ENCODE results near the gene CELSR2. TPM values are rescaled to one million over a fixed set of nuclear protein-coding genes. Genes with fewer than 3 reads are reported as not detected.
A peak's percentile ranks its signal among the peaks of the same experiment; 100 is the strongest.
"Not testable (repeated sequence)": the region's sequence is repeated elsewhere in the genome, so short reads cannot be mapped to it uniquely, and the experiment has no call there.

The CELSR2 gene
- total RNA-seq, 1 donor from 2014 or later: 38.7 TPM

DNA sequence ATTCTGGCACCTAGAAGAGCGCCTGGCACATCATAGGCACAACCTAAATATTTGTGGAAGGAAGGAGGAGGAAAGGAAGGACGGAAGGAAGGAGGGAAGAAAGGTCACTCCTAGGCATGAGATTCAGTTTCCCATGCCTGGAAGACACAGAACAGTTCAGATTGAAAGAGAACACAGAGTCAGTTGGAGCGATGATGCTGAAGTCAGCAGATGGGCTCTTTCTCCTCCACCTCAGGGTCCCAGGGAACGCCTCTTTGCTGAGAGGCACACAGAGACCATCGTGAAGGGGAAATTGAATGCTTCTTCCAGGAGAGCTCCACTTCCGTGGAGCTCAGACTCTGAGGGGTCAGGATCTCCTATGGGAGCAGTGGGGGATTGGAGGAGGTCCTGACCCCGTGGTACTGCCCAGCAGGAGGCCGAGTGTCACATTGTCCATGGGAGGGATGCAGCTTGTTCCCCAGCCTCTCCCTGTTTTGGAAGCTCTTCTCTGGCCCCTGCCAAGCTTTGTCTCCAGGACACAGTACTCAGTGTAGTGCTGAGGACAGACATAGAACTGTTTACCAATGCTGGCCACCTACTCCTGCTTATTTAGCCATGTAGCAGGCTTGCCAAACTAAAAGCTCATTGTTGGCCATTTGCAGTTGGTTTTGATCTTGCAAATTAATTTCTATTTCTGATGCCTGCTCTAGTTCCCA, 55.0 kb downstream of the CELSR2 start:
- Mint-ChIP-seq H3K4me1 (ENCODE audit: low read depth) (peaks cover 17% of the 10 kb centered on the region), H3K27ac (no peak overlapping the region), H3K4me3 (ENCODE audit: low read depth) (no peak overlapping the region), H3K27me3 (peaks cover 4% of the 10 kb centered on the region), H3K36me3 (ENCODE audit: insufficient read depth) (no peaks in the 10 kb centered on the region), H3K9me3 (ENCODE audit: low read depth) (no peaks in the 10 kb centered on the region)
- DNase-seq (ENCODE audit: low spot score, unreplicated experiment): no peak
- TF ChIP-seq, protein P1, sequence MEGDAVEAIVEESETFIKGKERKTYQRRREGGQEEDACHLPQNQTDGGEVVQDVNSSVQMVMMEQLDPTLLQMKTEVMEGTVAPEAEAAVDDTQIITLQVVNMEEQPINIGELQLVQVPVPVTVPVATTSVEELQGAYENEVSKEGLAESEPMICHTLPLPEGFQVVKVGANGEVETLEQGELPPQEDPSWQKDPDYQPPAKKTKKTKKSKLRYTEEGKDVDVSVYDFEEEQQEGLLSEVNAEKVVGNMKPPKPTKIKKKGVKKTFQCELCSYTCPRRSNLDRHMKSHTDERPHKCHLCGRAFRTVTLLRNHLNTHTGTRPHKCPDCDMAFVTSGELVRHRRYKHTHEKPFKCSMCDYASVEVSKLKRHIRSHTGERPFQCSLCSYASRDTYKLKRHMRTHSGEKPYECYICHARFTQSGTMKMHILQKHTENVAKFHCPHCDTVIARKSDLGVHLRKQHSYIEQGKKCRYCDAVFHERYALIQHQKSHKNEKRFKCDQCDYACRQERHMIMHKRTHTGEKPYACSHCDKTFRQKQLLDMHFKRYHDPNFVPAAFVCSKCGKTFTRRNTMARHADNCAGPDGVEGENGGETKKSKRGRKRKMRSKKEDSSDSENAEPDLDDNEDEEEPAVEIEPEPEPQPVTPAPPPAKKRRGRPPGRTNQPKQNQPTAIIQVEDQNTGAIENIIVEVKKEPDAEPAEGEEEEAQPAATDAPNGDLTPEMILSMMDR (IDR thresholded peaks at IDR 0.05; ENCODE audit: unreplicated experiment): no peak

DNA sequence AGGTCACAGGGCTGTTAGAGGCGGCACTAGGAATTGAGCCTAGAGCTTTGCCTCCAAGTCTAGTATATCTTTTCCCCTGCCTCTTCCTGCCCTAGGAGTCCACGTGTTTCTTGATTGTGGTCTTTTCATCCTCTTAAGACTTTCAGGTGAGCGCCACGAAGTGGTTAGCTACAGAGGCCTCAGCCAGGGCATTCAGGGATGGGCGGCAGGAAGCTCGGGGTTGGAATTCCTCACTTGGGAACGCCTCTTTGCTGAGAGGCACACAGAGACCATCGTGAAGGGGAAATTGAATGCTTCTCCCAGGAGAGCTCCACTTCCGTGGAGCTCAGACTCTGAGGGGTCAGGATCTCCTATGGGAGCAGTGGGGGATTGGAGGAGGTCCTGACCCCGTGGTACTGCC, 56.7 kb downstream of the CELSR2 start:
- not testable (repeated sequence) for H3K9me3 Mint-ChIP-seq (ENCODE audit: low read depth); H3K27me3 Mint-ChIP-seq; DNase-seq (ENCODE audit: low spot score, unreplicated experiment); H3K4me3 Mint-ChIP-seq (ENCODE audit: low read depth); H3K36me3 Mint-ChIP-seq (ENCODE audit: insufficient read depth)
- Mint-ChIP-seq H3K27ac (peak overlapping the region; percentile 76), H3K4me1 (ENCODE audit: low read depth) (peaks cover 14% of the 10 kb centered on the region)

DNA sequence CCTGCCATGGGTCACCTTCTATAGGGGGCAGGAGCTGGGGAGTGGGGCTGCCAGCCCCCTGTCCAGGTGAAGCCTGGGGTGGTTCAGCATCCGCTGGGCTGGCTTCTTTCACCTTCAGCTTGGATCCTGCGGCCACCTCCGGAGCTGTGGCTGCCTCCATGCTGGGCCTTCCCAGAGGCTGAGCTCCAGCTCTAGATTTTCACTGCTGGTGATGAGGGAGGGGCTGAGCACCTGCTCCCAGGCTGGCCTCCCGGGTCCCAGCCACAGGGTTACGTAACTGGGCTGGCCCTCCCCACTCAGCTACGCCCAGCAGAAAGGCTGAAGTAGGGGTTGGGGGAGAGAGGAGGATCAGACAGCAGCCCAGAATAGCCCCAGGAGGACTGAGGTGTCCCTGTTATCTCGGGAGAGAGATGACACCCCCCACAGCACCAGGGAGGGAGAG, 57.5 kb downstream of the CELSR2 start, which contains the start of gene MYBPHL:
TSS of gene MYBPHL (minus strand) at position 180 of the 442 bp plus-strand sequence. CDS start at position 160, 20 bp downstream.
- Mint-ChIP-seq H3K27ac (peak within 1 kb of the TSS; percentile 80), H3K9me3 (ENCODE audit: low read depth) (no peaks in the 10 kb centered on the region), H3K4me3 (ENCODE audit: low read depth) (no peak within 1 kb of the TSS), H3K27me3 (no peaks in the 10 kb centered on the region), H3K4me1 (ENCODE audit: low read depth) (peaks cover 17% of the 10 kb centered on the region), H3K36me3 (ENCODE audit: insufficient read depth) (peaks cover 4% of the 10 kb centered on the region)
- TF ChIP-seq, protein P1 (IDR thresholded peaks at IDR 0.05; ENCODE audit: unreplicated experiment): no peak
- no peak for DNase-seq (ENCODE audit: low spot score, unreplicated experiment)

DNA sequence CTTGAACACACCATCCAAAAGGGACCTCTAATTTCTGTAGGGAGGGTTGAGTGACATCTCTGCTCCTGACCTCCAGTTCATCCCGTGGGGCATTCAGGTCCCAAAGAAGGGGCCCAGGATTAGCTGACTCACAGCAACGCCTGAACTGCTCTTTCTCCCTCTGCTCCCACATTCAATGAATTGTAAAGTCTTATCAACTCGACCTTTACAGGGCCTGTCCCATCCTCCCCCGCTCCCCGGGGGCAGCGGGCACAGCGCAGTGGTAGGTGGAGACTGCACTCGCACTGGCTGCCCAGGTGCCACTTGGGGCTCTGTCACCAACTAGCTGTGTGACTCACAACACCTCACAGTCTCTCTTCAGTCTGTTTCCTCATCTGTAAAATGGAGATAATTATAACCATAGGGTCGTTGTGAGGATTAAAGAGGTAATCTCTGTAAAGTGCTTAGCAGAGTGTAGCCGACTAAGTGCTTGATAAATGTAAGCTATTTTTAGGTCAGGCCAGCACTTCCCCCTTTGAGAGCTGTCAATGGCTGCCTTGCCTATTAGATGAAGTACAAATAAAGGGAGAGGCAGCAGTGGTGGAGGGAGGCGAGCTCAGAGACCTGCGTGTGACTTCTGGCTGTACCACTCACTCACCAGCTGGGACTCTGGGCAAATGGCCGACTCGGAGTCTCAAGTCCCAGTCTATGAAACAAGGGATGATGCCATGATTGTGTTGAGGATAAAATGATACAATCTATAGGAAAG, 58.1 kb downstream of the CELSR2 start:
- DNase-seq (ENCODE audit: low spot score, unreplicated experiment): no peak
- Mint-ChIP-seq H3K36me3 (ENCODE audit: insufficient read depth) (peaks cover 6% of the 10 kb centered on the region), H3K4me1 (ENCODE audit: low read depth) (peaks cover 17% of the 10 kb centered on the region), H3K27ac (peak overlapping the region; percentile 80), H3K9me3 (ENCODE audit: low read depth) (no peaks in the 10 kb centered on the region), H3K27me3 (no peaks in the 10 kb centered on the region), H3K4me3 (ENCODE audit: low read depth) (no peak overlapping the region)
- TF ChIP-seq, protein P1 (IDR thresholded peaks at IDR 0.05; ENCODE audit: unreplicated experiment): no peak

GRCh38 chr1:109309347-109309746, 60.0 kb downstream of the CELSR2 start:
- TF ChIP-seq, protein P1 (IDR thresholded peaks at IDR 0.05; ENCODE audit: unreplicated experiment): no peak
- Mint-ChIP-seq H3K4me1 (ENCODE audit: low read depth) (peaks cover 17% of the 10 kb centered on the region), H3K9me3 (ENCODE audit: low read depth) (no peaks in the 10 kb centered on the region), H3K27me3 (no peaks in the 10 kb centered on the region), H3K27ac (no peak overlapping the region), H3K4me3 (ENCODE audit: low read depth) (no peak overlapping the region), H3K36me3 (ENCODE audit: insufficient read depth) (peaks cover 16% of the 10 kb centered on the region)
- no peak for DNase-seq (ENCODE audit: low spot score, unreplicated experiment)

Data from progenitor cell of endocrine pancreas (in vitro differentiated cells).